ENCODE data around the gene LMF1. TPM values are rescaled to one million over a fixed set of nuclear protein-coding genes. Genes with fewer than 3 reads are reported as not detected.

LMF1 gene
- total and polyA plus RNA-seq, 9 of the 15 experiments (the other 6 are each of a cell fraction or from before 2014, with no cell fraction given), result 0.11 to 1.6 (median 0.55) TPM; not detected in 1

GRCh38 chr16:990516-991291 lies 19.9 kb upstream of the LMF1 start:
- CTCF ChIA-PET (ENCODE audit: low intra/inter-chr PET ratio), result no interaction called here
- DNase-seq (ENCODE audit: extremely low read depth in 1 of 4, low spot score in 3 of 4) (no peak), ATAC-seq (no peak), FAIRE-seq (no peak)
- peaks cover 0 to 43% of the 10 kb centered on the region in 2 experiments; a peak in 2 of 5 replicates for H3K4me1 ChIP-seq (replicated peaks in 1 of 2; ENCODE audit: control insufficient read depth in 2 of 2, insufficient read depth in 2 of 2, low read length in 2 of 2)
- H3K4me2 ChIP-seq (ENCODE audit: insufficient read depth, low read length), result no peak overlapping the region
- BruUV-seq (replicated peaks), result no TSS peak
- no peak overlapping the region; a peak in 1 of 4 replicates for H3K9ac ChIP-seq (ENCODE audit: insufficient read depth in 1 of 2, low read depth in 2 of 2, low read length in 2 of 2)
- in situ Hi-C loops (cut with MboI), result no loop called here
- H3K27me3 ChIP-seq (ENCODE audit: control insufficient read depth in 2 of 2, insufficient read depth in 2 of 2, low read length in 2 of 2), result peaks cover 15 to 62% of the 10 kb centered on the region in 2 experiments; a peak in 4 of 5 replicates
- peaks cover 14% of the 10 kb centered on the region; the same call in 1 of the 2 replicates for H4K20me1 ChIP-seq (replicated peaks; ENCODE audit: control insufficient read depth, insufficient read depth, low read length)
- H3K79me2 ChIP-seq (ENCODE audit: control insufficient read depth, insufficient read depth, low read length), result no peaks in the 10 kb centered on the region
- WGBS (ENCODE audit: insufficient coverage, low coverage, missing lambda C conversion rate), result 8% methylated on average over 39 of the region's 41 CpGs
- H3K9me3 ChIP-seq (replicated peaks; ENCODE audit: control insufficient read depth, insufficient read depth, low read depth, low read length), result no peaks in the 10 kb centered on the region
- H2AFZ ChIP-seq (ENCODE audit: low read depth, low read length), result no peak overlapping the region
- H3K9me1 ChIP-seq (ENCODE audit: control insufficient read depth, insufficient read depth, low read length), result no peaks in the 10 kb centered on the region
- POLR2A ChIA-PET, result interaction anchor here (0.6 kb wide), 1 partner anchor 296 kb away, joined by 3 read pairs; no protein-coding TSS in a partner anchor
- intact Hi-C loops (cut with micrococcal nuclease), result no loop called here
- no peak overlapping the region for H3K4me3 ChIP-seq
- H3K36me3 ChIP-seq (ENCODE audit: control insufficient read depth, insufficient read depth, low read length), result no peaks in the 10 kb centered on the region
- no peak overlapping the region for H3K27ac ChIP-seq (ENCODE audit: extremely low read depth, low read depth, low read length)
- TF ChIP-seq ZNF707 (CRISPR knock-in tag; conservative IDR thresholded peaks at IDR 0.05) (no peak), NFIX (CRISPR knock-in tag; IDR thresholded peaks at IDR 0.05; ENCODE audit: low read depth) (no peak), ZNF778 (CRISPR knock-in tag; IDR thresholded peaks at IDR 0.05) (no peak), STAT5A (IDR thresholded peaks at IDR 0.05; ENCODE audit: borderline replicate concordance, low read length) (no peak), MXI1 (IDR thresholded peaks at IDR 0.05; ENCODE audit: low read depth, low read length) (no peak), KDM1A (IDR thresholded peaks at IDR 0.05) (no peak), ELF2 (CRISPR knock-in tag; IDR thresholded peaks at IDR 0.05) (no peak), ZNF263 (CRISPR knock-in tag; IDR thresholded peaks at IDR 0.05; ENCODE audit: borderline replicate concordance) (no peak), NUFIP1 (IDR thresholded peaks at IDR 0.05; ENCODE audit: partially characterized antibody) (no peak), TOE1 (IDR thresholded peaks at IDR 0.05; ENCODE audit: borderline replicate concordance) (no peak), TOE1 (CRISPR knock-in tag; IDR thresholded peaks at IDR 0.05; ENCODE audit: borderline replicate concordance, low read depth) (no peak)
- TF ChIP-seq, protein P1, sequence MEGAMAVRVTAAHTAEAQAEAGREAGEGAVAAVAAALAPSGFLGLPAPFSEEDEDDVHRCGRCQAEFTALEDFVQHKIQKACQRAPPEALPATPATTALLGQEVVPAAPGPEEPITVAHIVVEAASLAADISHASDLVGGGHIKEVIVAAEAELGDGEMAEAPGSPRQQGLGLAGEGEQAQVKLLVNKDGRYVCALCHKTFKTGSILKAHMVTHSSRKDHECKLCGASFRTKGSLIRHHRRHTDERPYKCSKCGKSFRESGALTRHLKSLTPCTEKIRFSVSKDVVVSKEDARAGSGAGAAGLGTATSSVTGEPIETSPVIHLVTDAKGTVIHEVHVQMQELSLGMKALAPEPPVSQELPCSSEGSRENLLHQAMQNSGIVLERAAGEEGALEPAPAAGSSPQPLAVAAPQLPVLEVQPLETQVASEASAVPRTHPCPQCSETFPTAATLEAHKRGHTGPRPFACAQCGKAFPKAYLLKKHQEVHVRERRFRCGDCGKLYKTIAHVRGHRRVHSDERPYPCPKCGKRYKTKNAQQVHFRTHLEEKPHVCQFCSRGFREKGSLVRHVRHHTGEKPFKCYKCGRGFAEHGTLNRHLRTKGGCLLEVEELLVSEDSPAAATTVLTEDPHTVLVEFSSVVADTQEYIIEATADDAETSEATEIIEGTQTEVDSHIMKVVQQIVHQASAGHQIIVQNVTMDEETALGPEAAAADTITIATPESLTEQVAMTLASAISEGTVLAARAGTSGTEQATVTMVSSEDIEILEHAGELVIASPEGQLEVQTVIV (CRISPR knock-in tag; IDR thresholded peaks at IDR 0.05; ENCODE audit: borderline replicate concordance), result no peak
- TF ChIP-seq, protein P2, sequence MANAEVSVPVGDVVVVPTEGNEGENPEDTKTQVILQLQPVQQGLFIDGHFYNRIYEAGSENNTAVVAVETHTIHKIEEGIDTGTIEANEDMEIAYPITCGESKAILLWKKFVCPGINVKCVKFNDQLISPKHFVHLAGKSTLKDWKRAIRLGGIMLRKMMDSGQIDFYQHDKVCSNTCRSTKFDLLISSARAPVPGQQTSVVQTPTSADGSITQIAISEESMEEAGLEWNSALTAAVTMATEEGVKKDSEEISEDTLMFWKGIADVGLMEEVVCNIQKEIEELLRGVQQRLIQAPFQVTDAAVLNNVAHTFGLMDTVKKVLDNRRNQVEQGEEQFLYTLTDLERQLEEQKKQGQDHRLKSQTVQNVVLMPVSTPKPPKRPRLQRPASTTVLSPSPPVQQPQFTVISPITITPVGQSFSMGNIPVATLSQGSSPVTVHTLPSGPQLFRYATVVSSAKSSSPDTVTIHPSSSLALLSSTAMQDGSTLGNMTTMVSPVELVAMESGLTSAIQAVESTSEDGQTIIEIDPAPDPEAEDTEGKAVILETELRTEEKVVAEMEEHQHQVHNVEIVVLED (CRISPR knock-in tag; IDR thresholded peaks at IDR 0.05), result no peak
- TF ChIP-seq, protein P3, sequence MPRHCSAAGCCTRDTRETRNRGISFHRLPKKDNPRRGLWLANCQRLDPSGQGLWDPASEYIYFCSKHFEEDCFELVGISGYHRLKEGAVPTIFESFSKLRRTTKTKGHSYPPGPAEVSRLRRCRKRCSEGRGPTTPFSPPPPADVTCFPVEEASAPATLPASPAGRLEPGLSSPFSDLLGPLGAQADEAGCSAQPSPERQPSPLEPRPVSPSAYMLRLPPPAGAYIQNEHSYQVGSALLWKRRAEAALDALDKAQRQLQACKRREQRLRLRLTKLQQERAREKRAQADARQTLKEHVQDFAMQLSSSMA (CRISPR knock-in tag; IDR thresholded peaks at IDR 0.05), result no peak
- TF ChIP-seq, protein P4, sequence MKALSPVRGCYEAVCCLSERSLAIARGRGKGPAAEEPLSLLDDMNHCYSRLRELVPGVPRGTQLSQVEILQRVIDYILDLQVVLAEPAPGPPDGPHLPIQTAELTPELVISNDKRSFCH (CRISPR knock-in tag; IDR thresholded peaks at IDR 0.05), result no peak
- TF ChIP-seq, protein P4 (tag; IDR thresholded peaks at IDR 0.05), result no peak

Measured in K562 (cell line).